Activated T-helper 2 cell treated with anti-CD3 and anti-CD28 coated beads, Interferon-gamma antibody, Interleukin-2, Interleukin-4, amounts not matched to agents 10 μg/mL and 5 μg/mL and 100 μg/mL, durations not matched to agents 14 hours and 24 hours and 36 hours (primary cell): ENCODE data around the gene INPP5E. TPM values are rescaled to one million over a fixed set of nuclear protein-coding genes. Genes with fewer than 3 reads are reported as not detected.

Experiments
- DNase-seq: peaks from one replicate; pipeline ENCODE4 v3.0.0; 2021; ENCODE audit warnings: low spot score
- H3K27ac Mint-ChIP-seq: one replicate; pipeline ENCODE4 v1.8.0; 2021; ENCODE audit warnings: mixed read lengths
- H3K27me3 Mint-ChIP-seq: one replicate; pipeline ENCODE4 v1.8.0; 2021; ENCODE audit warnings: low read depth, mixed read lengths
- H3K36me3 Mint-ChIP-seq: one replicate; pipeline ENCODE4 v1.8.0; 2021; ENCODE audit warnings: low read depth, mixed read lengths
- H3K4me1 Mint-ChIP-seq: one replicate; pipeline ENCODE4 v1.8.0; 2021; ENCODE audit warnings: low read depth, mixed read lengths
- H3K4me3 Mint-ChIP-seq: one replicate; pipeline ENCODE4 v1.8.0; 2021; ENCODE audit warnings: low read depth, mild to moderate bottlenecking, moderate library complexity, mixed read lengths
- H3K9me3 Mint-ChIP-seq: one replicate; pipeline ENCODE4 v1.8.0; 2021; ENCODE audit warnings: mixed read lengths
- intact Hi-C: fragments of 100-400 bp; cut with micrococcal nuclease; formaldehyde crosslinking; loops from one replicate; pipeline ENCODE4 v1.15.1; 2023
- total RNA-seq: library from RNA; stranded (reverse); gene quantifications from 2 replicates; pipeline ENCODE4 v1.2.3, GENCODE V29; 2022

INPP5E gene, protein sequence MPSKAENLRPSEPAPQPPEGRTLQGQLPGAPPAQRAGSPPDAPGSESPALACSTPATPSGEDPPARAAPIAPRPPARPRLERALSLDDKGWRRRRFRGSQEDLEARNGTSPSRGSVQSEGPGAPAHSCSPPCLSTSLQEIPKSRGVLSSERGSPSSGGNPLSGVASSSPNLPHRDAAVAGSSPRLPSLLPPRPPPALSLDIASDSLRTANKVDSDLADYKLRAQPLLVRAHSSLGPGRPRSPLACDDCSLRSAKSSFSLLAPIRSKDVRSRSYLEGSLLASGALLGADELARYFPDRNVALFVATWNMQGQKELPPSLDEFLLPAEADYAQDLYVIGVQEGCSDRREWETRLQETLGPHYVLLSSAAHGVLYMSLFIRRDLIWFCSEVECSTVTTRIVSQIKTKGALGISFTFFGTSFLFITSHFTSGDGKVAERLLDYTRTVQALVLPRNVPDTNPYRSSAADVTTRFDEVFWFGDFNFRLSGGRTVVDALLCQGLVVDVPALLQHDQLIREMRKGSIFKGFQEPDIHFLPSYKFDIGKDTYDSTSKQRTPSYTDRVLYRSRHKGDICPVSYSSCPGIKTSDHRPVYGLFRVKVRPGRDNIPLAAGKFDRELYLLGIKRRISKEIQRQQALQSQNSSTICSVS
- total RNA-seq = 20.8 and 21.8 TPM in 2 replicates

DNA sequence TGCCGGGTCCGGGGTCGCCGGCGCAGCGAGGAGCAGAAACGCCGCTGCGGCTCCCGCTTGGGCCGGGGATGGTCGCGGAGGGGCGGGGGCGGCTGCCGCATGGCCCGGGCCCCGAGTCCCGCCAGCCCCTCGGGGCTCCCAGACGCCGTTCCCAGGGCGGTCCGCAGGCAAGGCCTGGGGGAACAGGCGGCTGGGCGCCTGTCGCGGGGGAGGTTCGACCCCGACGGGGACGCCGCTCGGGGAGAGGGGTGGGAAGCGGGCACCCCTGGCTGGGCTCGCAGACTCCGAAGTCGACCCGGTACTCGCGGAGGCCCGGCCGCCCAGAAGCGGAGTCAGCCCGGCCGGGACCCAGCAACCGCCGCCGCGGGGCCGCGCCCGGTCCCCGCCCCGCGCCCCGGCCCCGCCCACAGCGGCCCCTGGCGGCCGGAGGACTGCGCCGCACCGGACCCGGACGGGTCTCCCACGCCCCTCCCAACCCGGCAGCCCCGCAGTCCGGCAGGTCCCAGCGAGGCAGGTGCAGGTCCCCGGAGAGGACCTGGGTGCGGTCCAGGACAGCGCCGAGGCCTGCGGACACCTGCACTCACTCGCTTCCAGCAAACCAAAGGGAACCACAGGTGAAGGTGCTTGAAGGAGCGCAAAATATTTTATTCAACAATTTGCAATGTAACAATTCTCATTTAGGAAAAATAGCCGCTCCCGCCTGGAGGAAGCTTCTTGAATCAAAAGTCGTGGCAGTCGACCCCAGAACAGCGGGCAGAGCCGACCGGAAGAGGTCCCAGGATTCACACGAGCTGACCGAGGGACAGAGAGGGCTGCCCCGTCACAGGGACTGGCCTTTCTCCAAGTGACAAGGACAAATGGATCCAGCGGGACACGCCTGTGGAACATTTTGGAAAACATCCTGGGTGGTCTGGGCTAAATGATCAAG lies at the start of gene INPP5E:
Gene INPP5E, minus strand, starts transcription at position 365 of the 928 bp plus-strand sequence. CDS start 426 bp downstream, outside the sequence.
- peak; percentile 84 for DNase-seq
- Mint-ChIP-seq H3K36me3 (peaks cover 59% of the 10 kb centered on the region), H3K27ac (no peak within 1 kb of the TSS), H3K4me1 (peaks cover 19% of the 10 kb centered on the region), H3K27me3 (no peaks in the 10 kb centered on the region), H3K4me3 (peak within 1 kb of the TSS; percentile 83), H3K9me3 (no peaks in the 10 kb centered on the region)
- intact Hi-C loops = loop anchor here (2.0 to 5.0 kb wide), 2 partner anchors 39 to 43 kb away; partner anchors contain the start of genes SEC16A and SNAPC4

DNA sequence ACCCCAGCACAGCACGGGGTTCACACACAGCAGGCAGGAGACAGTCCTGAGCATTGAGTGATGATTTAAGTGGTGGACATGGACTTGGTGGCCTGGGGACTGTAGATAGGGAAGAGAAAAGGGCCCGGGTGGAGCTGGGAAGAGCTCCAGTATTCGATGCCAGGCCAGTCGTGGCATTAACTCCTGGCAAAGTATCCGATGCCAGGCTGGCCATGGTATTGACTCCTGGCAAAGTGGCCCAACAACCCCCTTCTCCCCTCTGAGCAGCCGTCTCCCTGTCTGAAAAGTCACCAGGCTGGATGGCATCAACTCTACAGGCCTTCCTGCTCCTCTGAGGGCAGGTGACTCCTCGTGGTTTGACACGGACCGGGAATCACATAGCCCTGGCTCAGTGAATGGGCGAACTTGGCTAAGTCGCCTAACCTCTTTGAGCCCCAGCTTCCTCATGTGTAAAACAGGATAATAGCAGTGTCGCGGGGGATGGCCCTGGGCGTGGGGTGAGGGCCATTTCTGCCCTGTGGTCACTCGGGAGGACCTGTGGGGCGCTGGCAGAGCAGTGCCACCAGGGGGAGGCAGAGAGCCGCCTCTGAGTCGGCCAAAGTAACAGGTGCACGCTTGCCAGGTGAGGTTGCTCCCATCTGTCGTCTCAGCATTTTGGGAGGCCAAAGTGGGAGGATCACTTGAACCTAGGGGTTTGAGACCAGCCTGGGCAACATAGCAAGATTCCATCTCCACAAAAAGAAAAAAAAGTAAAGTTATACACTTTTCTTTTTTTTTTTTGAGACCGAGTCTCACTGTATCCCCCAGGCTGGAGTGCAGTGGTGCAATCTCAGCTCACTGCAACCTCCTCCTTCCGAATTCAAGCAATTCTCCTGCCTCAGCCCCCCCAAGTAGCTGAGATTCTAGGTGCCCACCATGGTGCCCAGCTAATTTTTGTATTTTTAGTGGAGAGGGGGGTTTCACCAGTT lies 48.9 kb upstream of the INPP5E start:
- peak; percentile 62 for DNase-seq
- Mint-ChIP-seq H3K9me3 (no peaks in the 10 kb centered on the region), H3K27me3 (no peaks in the 10 kb centered on the region), H3K36me3 (no peaks in the 10 kb centered on the region), H3K4me1 (peaks cover 3% of the 10 kb centered on the region), H3K4me3 (no peak overlapping the region), H3K27ac (no peak overlapping the region)
- intact Hi-C loops = loop anchor here (1.0 to 10.0 kb wide), 2 partner anchors 143 to 244 kb away; partner anchors contain the start of gene QSOX2

DNA sequence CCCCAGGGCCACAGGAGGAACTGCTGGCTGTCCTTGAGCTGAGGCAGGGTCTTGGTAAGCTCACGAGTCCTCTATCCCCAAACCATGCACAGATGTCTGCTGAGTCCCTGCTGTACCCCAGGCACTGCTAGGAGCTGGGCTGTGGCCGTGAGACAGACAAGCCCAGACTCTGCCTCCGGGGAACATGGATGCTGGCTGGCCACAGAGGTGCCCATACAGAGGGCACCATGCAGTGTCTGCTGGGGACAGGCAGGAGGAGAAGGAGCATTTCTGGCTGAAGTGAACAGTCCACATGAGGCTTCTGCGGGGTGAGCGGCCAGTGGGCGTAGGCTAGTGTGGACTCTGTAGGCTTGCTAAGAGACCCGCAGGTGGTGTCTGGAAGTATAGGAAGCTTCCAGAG lies 48.0 kb upstream of the INPP5E start:
- intact Hi-C loops = loop anchor here (1.0 to 10.0 kb wide), 2 partner anchors 144 to 243 kb away; partner anchors contain the start of gene QSOX2
- Mint-ChIP-seq H3K4me1 (peaks cover 3% of the 10 kb centered on the region), H3K36me3 (no peaks in the 10 kb centered on the region), H3K27me3 (no peaks in the 10 kb centered on the region), H3K27ac (no peak overlapping the region), H3K9me3 (no peaks in the 10 kb centered on the region), H3K4me3 (no peak overlapping the region)
- no peak for DNase-seq

DNA sequence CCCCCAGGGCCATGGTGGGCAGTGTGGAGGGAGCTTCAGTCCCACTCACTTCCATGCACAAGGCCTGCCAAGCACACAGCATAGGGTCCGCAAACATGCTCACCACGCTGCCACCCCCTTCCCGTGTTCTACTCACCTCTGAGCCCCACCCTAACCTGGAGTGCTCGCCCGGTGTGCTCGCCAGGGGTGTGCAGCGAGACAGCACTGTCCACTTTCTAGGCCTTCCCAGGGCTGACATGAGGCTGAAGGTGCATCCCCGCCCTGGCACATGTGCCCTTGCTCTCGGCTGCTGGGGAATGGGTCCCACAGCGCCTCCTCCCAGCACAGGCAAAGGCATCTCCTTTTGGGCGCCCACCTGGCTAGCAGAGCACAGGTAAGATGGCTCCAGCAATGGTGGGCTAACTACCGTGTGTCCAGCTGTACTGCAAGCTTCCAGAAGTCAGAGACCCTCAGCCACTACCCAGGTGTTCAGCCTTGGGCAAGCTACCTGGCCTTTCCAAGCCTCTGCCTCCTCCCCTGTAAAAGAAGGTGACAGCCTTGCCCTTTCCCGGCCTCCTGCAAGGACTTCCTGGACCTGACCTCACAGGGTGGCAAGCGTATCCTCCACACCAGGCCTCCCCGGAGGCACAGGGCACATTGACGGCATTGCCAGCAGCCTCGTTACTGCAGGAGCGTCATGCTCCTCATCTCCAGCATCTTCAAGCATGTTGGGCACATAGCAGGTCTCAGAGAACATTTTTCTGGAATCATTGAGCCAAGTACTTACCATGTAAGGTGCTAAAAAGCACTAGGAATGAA lies 47.4 kb upstream of the INPP5E start:
- Mint-ChIP-seq H3K4me3 (no peak overlapping the region), H3K27me3 (no peaks in the 10 kb centered on the region), H3K4me1 (peaks cover 3% of the 10 kb centered on the region), H3K9me3 (no peaks in the 10 kb centered on the region), H3K36me3 (peaks cover under 1% of the 10 kb centered on the region), H3K27ac (no peak overlapping the region)
- intact Hi-C loops = loop anchor here (10.0 kb wide), 1 partner anchor 242 kb away; the partner anchor contains the start of gene QSOX2
- no peak for DNase-seq

DNA sequence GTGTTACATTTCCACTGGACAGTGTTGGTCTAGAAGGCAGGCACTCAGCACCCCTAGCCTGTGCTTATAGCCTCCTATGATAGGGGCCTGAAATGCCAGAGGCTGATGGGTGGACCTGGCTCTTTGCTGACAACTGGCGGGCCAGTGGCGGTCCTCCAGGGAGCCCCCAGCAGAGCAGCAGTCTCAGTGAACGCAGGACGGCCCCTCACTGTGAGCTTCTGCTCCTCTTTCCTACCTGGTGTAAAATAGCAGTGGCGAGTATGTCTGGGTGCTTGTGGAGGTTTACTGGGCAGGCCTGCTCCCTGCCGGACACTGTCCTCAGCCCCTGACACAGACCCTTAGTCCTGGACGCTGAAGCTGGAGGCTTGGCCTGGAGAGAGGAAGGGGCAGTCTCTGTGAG lies 46.5 kb upstream of the INPP5E start:
- Mint-ChIP-seq H3K36me3 (peaks cover 2% of the 10 kb centered on the region), H3K27me3 (no peaks in the 10 kb centered on the region), H3K9me3 (no peaks in the 10 kb centered on the region), H3K4me1 (peaks cover 11% of the 10 kb centered on the region), H3K27ac (no peak overlapping the region), H3K4me3 (no peak overlapping the region)
- intact Hi-C loops = loop anchor here (10.0 kb wide), 1 partner anchor 241 kb away; the partner anchor contains the start of gene QSOX2
- no peak for DNase-seq

DNA sequence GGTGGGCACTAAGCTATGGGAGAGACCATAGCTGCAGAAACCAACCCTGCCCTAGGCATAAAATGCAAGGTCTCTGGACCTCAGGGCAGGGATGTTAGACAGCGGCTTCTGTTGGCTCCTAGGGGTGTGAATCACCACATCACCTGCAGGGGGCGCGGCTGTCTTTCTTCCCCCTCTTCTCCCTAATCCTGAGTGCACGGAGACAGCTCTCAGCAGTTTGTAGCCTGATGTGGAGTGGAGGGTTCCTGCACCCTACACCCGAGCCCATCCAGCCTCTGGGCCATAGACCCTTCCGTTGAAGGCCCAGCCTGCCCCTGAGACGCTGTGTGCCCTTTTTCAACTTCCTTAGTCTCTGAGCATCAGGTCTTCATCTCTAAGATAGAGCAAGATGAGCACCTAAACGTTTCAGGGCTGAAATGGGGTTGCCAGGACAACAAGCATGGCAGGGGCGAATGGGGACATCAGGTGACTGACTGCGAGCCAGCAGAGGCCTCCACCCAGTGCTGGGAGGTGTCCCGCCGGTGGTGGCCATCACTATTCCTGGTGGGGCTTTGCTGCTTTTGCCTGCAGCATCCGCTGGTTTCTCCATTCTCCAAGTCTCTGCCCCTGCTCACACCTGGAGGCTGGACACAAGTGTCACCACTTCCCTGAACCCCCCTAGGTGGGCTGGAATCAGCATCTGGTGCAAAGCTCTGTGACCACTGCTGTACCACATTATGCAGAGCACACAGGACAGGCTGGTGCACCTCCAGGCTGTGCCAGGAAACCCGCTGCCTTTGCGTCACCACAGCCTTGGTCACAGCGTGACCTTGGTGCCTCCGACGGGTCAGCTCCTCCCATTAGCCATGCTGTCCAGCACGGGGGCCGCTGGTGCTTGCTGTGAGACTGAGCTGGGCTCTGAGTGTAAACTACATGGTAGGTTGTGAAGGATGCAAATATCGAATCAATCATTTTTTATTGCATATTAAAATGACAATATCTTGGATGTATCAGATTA lies 45.7 kb upstream of the INPP5E start:
- H3K36me3 Mint-ChIP-seq = peaks cover 2% of the 10 kb centered on the region
- H3K4me1 Mint-ChIP-seq = peaks cover 13% of the 10 kb centered on the region
- intact Hi-C loops = loop anchor here (1.0 to 10.0 kb wide), 2 partner anchors 159 to 241 kb away; partner anchors contain the start of gene QSOX2
- DNase-seq = peak; percentile 74
- H3K27me3 Mint-ChIP-seq = no peaks in the 10 kb centered on the region
- H3K9me3 Mint-ChIP-seq = no peaks in the 10 kb centered on the region
- peak overlapping the region; percentile 49 for H3K4me3 Mint-ChIP-seq
- peak overlapping the region; percentile 12 for H3K27ac Mint-ChIP-seq

DNA sequence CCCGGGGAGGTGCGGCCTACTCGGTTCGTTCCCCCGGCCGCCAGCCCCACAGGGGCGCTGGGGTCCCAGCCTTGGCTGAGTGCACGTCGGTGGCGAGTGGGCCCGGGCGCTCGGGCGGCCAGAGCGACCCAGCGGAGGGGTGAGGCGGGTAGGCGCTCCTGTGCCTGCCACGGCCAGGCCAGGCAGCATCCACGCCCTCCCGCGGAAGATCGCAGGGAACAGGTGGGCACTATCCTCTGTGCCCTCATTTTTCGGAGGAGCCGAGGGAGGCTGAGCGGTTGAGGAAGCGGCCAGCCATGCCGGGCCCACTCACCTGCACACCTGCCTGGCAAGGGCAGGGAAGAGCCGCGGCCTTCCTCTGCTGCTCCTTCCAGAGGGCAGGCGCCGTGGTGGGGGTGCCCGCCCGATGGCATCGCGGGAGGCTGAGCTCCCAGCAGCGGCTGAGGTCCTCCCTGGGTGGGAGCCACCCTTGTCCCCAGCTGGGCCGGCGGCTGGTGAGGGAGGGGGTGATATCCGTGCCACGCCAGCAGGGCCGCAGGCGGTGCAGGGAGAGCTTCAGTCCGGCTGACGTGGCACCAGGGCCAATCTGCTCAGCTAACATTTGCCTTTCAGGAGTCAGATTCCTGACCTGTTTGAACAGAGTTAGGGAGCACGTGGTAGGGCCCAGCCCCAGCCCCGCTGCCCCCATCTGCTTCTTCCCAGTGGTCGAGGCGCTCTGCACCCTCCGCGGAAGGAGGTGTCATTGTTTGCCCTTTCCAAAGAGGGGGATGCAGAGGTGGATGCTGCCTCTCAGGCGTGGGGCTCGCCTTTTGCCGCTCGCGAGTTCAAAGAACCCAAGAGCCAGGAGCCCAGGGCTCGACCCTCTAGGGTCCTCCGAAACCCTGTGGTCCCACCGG lies 44.8 kb upstream of the INPP5E start:
- Mint-ChIP-seq H3K4me1 (peaks cover 18% of the 10 kb centered on the region), H3K9me3 (no peaks in the 10 kb centered on the region), H3K27ac (peak overlapping the region; percentile 12), H3K36me3 (peaks cover 7% of the 10 kb centered on the region), H3K27me3 (no peaks in the 10 kb centered on the region), H3K4me3 (peak overlapping the region; percentile 49)
- intact Hi-C loops = loop anchor here (1.0 to 10.0 kb wide), 4 partner anchors 47 to 240 kb away; partner anchors contain the start of genes INPP5E, QSOX2 and SNAPC4
- DNase-seq = no peak

DNA sequence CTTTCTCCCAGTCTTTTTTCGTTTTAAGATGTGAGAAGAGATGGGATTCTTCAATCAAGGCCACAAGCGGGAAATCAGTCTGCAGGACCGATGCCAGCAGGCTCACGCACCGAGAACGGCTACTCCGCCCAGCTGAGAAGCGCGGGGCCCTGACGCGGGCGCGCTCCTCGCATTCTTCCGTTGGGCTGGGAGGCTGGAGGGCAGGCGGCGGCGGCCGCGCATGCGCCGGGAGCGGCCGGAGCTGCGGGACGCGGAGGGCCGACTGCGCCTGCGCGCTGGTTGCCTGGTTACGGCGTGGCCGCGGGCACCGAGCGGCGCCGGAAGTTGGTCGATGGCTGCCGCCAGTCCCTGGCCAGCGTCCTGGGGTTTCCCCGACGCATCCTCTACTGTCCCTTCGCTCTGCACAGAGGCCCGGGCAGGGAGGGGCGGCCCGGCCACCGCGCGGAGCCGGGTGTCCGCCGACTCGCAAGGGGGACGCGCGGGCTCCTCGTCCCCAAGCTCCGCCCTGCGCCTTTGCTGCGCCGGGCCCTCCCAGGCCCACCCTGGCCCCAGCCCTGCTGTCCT lies 44.0 kb upstream of the INPP5E start:
- no peaks in the 10 kb centered on the region for H3K9me3 Mint-ChIP-seq
- intact Hi-C loops = loop anchor here (2.0 to 10.0 kb wide), 5 partner anchors 46 to 239 kb away; partner anchors contain the start of genes ENTR1, INPP5E, PMPCA and QSOX2
- peak overlapping the region; percentile 81 for H3K4me3 Mint-ChIP-seq

More for the DNA sequence above, 44.0 kb upstream of the INPP5E start:
- peaks cover 18% of the 10 kb centered on the region for H3K4me1 Mint-ChIP-seq
- peak; percentile 95 for DNase-seq
- peak overlapping the region; percentile 92 for H3K27ac Mint-ChIP-seq
- peaks cover 12% of the 10 kb centered on the region for H3K36me3 Mint-ChIP-seq
- H3K27me3 Mint-ChIP-seq = no peaks in the 10 kb centered on the region
